H9 (cell line): Measurements from ENCODE around the gene TMEM141. TPM values are rescaled to one million over a fixed set of nuclear protein-coding genes. Genes with fewer than 3 reads are reported as not detected.

Experiments used
- DNase-seq: peaks from one replicate; pipeline ENCODE4 v3.0.0-alpha.2; 2017
- H2AFZ ChIP-seq: one replicate; pipeline ENCODE4 v1.6.1; 2013; ENCODE audit warnings: mild to moderate bottlenecking, low read length, control low read depth, moderate library complexity
- H2AK5ac ChIP-seq: 2 replicates; pipeline ENCODE4 v1.6.1; 2013; ENCODE audit warnings: low read length, control low read depth, mixed read lengths; ENCODE audit not compliant: insufficient read length
- H2BK120ac ChIP-seq: one replicate; pipeline ENCODE4 v1.6.1; 2013; ENCODE audit warnings: low read depth, mild to moderate bottlenecking, low read length, control low read depth, inconsistent platforms; ENCODE audit not compliant: poor library complexity, severe bottlenecking
- H2BK12ac ChIP-seq: 2 replicates; pipeline ENCODE4 v1.6.1; 2013; ENCODE audit warnings: low read length, control low read depth, mixed read lengths, low read depth; ENCODE audit not compliant: insufficient read length
- H2BK15ac ChIP-seq: 2 replicates; pipeline ENCODE4 v1.6.1; 2013; ENCODE audit warnings: low read depth, low read length, control low read depth
- H2BK20ac ChIP-seq: one replicate; pipeline ENCODE4 v1.6.1; 2013; ENCODE audit warnings: low read depth, mild to moderate bottlenecking, low read length, control low read depth, inconsistent platforms; ENCODE audit not compliant: poor library complexity, severe bottlenecking
- H2BK5ac ChIP-seq: 2 replicates; pipeline ENCODE4 v1.6.1; 2013; ENCODE audit warnings: low read length, control low read depth, mixed read lengths; ENCODE audit not compliant: insufficient read length
- H3K14ac ChIP-seq: 2 replicates; pipeline ENCODE4 v1.6.1; 2013; ENCODE audit warnings: low read length, control low read depth; ENCODE audit not compliant: insufficient read depth
- H3K18ac ChIP-seq: 2 replicates; pipeline ENCODE4 v1.6.1; 2013; ENCODE audit warnings: low read depth, mild to moderate bottlenecking, mixed read lengths, low read length, control low read depth; ENCODE audit not compliant: insufficient read length
- H3K23ac ChIP-seq: 2 replicates; pipeline ENCODE4 v1.6.1; 2013; ENCODE audit warnings: low read length, control low read depth, mixed read lengths, low read depth; ENCODE audit not compliant: insufficient read length
- H3K23me2 ChIP-seq: 2 replicates; pipeline ENCODE4 v1.6.1; 2013; ENCODE audit warnings: low read depth, mild to moderate bottlenecking, mixed read lengths, low read length, control low read depth; ENCODE audit not compliant: insufficient read length, poor library complexity, severe bottlenecking
- H3K27ac ChIP-seq: 2 replicates; pipeline ENCODE4 v1.5.1; 2013; ENCODE audit warnings: low read length, control low read depth, mixed read lengths, low read depth; ENCODE audit not compliant: insufficient read length
- H3K27me3 ChIP-seq: 2 replicates; pipeline ENCODE4 v1.6.1; 2013; ENCODE audit warnings: low read length, control low read depth, inconsistent platforms; ENCODE audit not compliant: insufficient read depth
- H3K4ac ChIP-seq: 2 replicates; pipeline ENCODE4 v1.6.1; 2013; ENCODE audit warnings: low read depth, mild to moderate bottlenecking, control low read depth, inconsistent platforms, low read length, moderate library complexity
- H3K4me1 ChIP-seq: 2 replicates; pipeline ENCODE4 v1.6.1; 2013; ENCODE audit warnings: low read length, control low read depth, inconsistent platforms; ENCODE audit not compliant: insufficient read depth
- H3K4me2 ChIP-seq: 2 replicates; pipeline ENCODE4 v1.6.1; 2013; ENCODE audit warnings: low read length, control low read depth, mixed read lengths; ENCODE audit not compliant: insufficient read length, insufficient read depth
- H3K56ac ChIP-seq: 2 replicates; pipeline ENCODE4 v1.6.1; 2013; ENCODE audit warnings: low read depth, mild to moderate bottlenecking, mixed read lengths, low read length, control low read depth; ENCODE audit not compliant: insufficient read length
- H3K79me1 ChIP-seq: 2 replicates; pipeline ENCODE4 v1.6.1; 2013; ENCODE audit warnings: low read depth, mild to moderate bottlenecking, moderate library complexity, low read length, control low read depth, inconsistent platforms; ENCODE audit not compliant: insufficient read depth, poor library complexity, severe bottlenecking
- H3K79me2 ChIP-seq: 2 replicates; pipeline ENCODE4 v1.6.1; 2013; ENCODE audit warnings: low read length, control low read depth, inconsistent platforms; ENCODE audit not compliant: insufficient read depth
- H3K9ac ChIP-seq: 2 replicates; pipeline ENCODE4 v1.6.1; 2013; ENCODE audit warnings: low read length, control low read depth, mixed read lengths; ENCODE audit not compliant: insufficient read length; ENCODE audit errors: extremely low read depth
- H3K9me3 ChIP-seq: one replicate; pipeline ENCODE4 v1.6.1; 2013; ENCODE audit warnings: low read depth, low read length, inconsistent platforms; ENCODE audit not compliant: control insufficient read depth
- H3T11ph ChIP-seq: one replicate; pipeline ENCODE4 v1.6.1; 2013; ENCODE audit warnings: mild to moderate bottlenecking, low read length, control low read depth, inconsistent platforms
- H4K20me1 ChIP-seq: one replicate; pipeline ENCODE4 v1.6.1; 2013; ENCODE audit not compliant: control insufficient read depth, insufficient read length, insufficient read depth
- H4K5ac ChIP-seq: 2 replicates; pipeline ENCODE4 v1.6.1; 2013; ENCODE audit warnings: low read depth, mild to moderate bottlenecking, mixed read lengths, low read length, control low read depth; ENCODE audit not compliant: insufficient read length
- H4K8ac ChIP-seq: replicated peaks from 2 replicates; pipeline ENCODE4 v1.6.1; 2013; ENCODE audit warnings: low read length, control low read depth, mixed read lengths, low read depth; ENCODE audit not compliant: insufficient read length
- H4K91ac ChIP-seq: 2 replicates; pipeline ENCODE4 v1.6.1; 2013; ENCODE audit warnings: low read depth, mild to moderate bottlenecking, moderate library complexity, mixed read lengths, low read length, control low read depth; ENCODE audit not compliant: insufficient read length
- H3K27ac Mint-ChIP-seq, 3 experiments: 2 replicates in 2 of 3; 3 replicates in 1 of 3; pipeline ENCODE4 v1.8.0; 2020 to 2021; ENCODE audit warnings: mixed read lengths in 3 of 3, mild to moderate bottlenecking in 1 of 3, moderate library complexity in 1 of 3
- H3K27me3 Mint-ChIP-seq: 2 replicates; pipeline ENCODE4 v1.8.0; 2021; ENCODE audit warnings: low read depth, mild to moderate bottlenecking, moderate library complexity, mixed read lengths
- H3K36me3 Mint-ChIP-seq, 3 experiments: 2 replicates in 2 of 3; 3 replicates in 1 of 3; pipeline ENCODE4 v1.8.0; 2020 to 2021; ENCODE audit warnings: low read depth in 3 of 3, mixed read lengths in 3 of 3; ENCODE audit not compliant: insufficient read depth in 1 of 3
- H3K4me1 Mint-ChIP-seq, 2 experiments: 2 replicates each; pipeline ENCODE4 v1.8.0; 2020; ENCODE audit warnings: mixed read lengths in 2 of 2
- H3K4me3 Mint-ChIP-seq, 2 experiments: 2 replicates in 1 of 2; 3 replicates in 1 of 2; pipeline ENCODE4 v1.8.0; 2020 to 2021; ENCODE audit warnings: mild to moderate bottlenecking in 2 of 2, mixed read lengths in 2 of 2, moderate library complexity in 1 of 2
- H3K9me3 Mint-ChIP-seq, 2 experiments: 2 replicates in 1 of 2; 3 replicates in 1 of 2; pipeline ENCODE4 v1.8.0; 2020; ENCODE audit warnings: mild to moderate bottlenecking in 2 of 2, mixed read lengths in 2 of 2, moderate library complexity in 1 of 2
- whole genome bisulfite sequencing: extraction: QIAGEN DNeasy Blood & Tissue Kit; methylation state at CpG from one replicate; pipeline ENCODE4 v1.1.7; 2013; ENCODE audit warnings: missing lambda C conversion rate, low lambda C conversion rate, mixed read lengths; ENCODE audit not compliant: insufficient read length; ENCODE audit errors: extremely low coverage; 5-methylcytosine and 5-hydroxymethylcytosine counted together
- total RNA-seq: library from RNA; stranded (reverse); gene quantifications from 2 replicates; pipeline ENCODE4 v1.2.1, GENCODE V29; 2021
- TF ChIP-seq, protein P1 (sequence below): fragments of 200-600 bp; sonication (generic); conservative IDR thresholded peaks from 3 replicates; pipeline ENCODE4 v1.8.0; 2021; ENCODE audit warnings: antibody characterized with exemption, mild to moderate bottlenecking

The TMEM141 gene
- total RNA-seq, 1 experiment from 2014 or later: 55.2 TPM

DNA sequence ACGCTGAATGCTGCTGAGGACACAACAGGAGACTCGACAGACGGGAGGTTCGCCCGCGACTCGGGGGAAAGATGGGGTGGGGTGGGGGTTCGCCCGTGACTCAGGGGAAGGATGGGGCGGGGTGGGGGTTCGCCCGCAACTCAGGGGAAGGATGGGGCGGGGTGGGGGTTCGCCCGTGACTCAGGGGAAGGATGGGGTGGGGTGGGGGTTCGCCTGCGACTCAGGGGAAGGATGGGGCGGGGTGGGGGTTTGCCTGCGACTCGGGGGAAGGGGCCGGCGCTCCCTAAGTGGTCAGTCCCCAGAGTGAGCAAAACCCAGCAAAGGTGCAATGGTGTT, 45.0 kb upstream of the TMEM141 start:
- H4K8ac ChIP-seq: no peak overlapping the region
- no peak overlapping the region for H2BK20ac ChIP-seq
- no peaks in the 10 kb centered on the region for H4K20me1 ChIP-seq
- H3K79me1 ChIP-seq: no peaks in the 10 kb centered on the region
- H3K23me2 ChIP-seq: peaks cover 3% of the 10 kb centered on the region
- H2BK120ac ChIP-seq: no peak overlapping the region
- H2AK5ac ChIP-seq: no peak overlapping the region
- no peak overlapping the region for H3K56ac ChIP-seq
- H3K9ac ChIP-seq: no peak overlapping the region
- no peaks in the 10 kb centered on the region for H3K9me3 Mint-ChIP-seq
- no peaks in the 10 kb centered on the region for H3K27me3 ChIP-seq
- TF ChIP-seq, protein P1, sequence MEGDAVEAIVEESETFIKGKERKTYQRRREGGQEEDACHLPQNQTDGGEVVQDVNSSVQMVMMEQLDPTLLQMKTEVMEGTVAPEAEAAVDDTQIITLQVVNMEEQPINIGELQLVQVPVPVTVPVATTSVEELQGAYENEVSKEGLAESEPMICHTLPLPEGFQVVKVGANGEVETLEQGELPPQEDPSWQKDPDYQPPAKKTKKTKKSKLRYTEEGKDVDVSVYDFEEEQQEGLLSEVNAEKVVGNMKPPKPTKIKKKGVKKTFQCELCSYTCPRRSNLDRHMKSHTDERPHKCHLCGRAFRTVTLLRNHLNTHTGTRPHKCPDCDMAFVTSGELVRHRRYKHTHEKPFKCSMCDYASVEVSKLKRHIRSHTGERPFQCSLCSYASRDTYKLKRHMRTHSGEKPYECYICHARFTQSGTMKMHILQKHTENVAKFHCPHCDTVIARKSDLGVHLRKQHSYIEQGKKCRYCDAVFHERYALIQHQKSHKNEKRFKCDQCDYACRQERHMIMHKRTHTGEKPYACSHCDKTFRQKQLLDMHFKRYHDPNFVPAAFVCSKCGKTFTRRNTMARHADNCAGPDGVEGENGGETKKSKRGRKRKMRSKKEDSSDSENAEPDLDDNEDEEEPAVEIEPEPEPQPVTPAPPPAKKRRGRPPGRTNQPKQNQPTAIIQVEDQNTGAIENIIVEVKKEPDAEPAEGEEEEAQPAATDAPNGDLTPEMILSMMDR: no peak
- no peaks in the 10 kb centered on the region for H3K79me2 ChIP-seq
- no peaks in the 10 kb centered on the region for H3K4me1 ChIP-seq
- H3K18ac ChIP-seq: no peak overlapping the region
- no peak for DNase-seq
- no peak overlapping the region for H4K5ac ChIP-seq
- no peak overlapping the region for H3K27ac ChIP-seq
- no peaks in the 10 kb centered on the region for H3K9me3 ChIP-seq
- H3K27ac Mint-ChIP-seq: no peak overlapping the region
- H3K14ac ChIP-seq: no peak overlapping the region
- no peak overlapping the region for H4K91ac ChIP-seq
- no peak overlapping the region for H3K4me2 ChIP-seq
- H3K27me3 Mint-ChIP-seq: peaks cover 6% of the 10 kb centered on the region; the same call in 1 of the 2 replicates
- H2BK15ac ChIP-seq: no peak overlapping the region
- no CpG with 5 or more reads among the region's 22 CpGs for WGBS
- no peaks in the 10 kb centered on the region for H3K36me3 Mint-ChIP-seq
- no peak overlapping the region for H2BK12ac ChIP-seq
- no peak overlapping the region for H3K23ac ChIP-seq
- no peak overlapping the region for H2BK5ac ChIP-seq
- no peak overlapping the region for H3K4ac ChIP-seq
- no peak overlapping the region for H3T11ph ChIP-seq
- peaks cover 0 to 16% of the 10 kb centered on the region in 2 experiments; a peak in 1 of 4 replicates for H3K4me1 Mint-ChIP-seq
- no peak overlapping the region for H2AFZ ChIP-seq
- H3K4me3 Mint-ChIP-seq: no peak overlapping the region
